Hepatocyte (in vitro differentiated cells): ENCODE data around the gene CHRD.

Experiments
- EZH2phosphoT487 ChIP-seq: fragments of 200-600 bp; sonication (generic); IDR thresholded peaks from one replicate; pipeline ENCODE4 v1.6.1; 2018; ENCODE audit warnings: antibody characterized with exemption, mild to moderate bottlenecking, low read depth, moderate library complexity; ENCODE audit not compliant: unreplicated experiment, severe bottlenecking
- TF ChIP-seq, protein P1 (sequence below): fragments of 200-600 bp; sonication (generic); IDR thresholded peaks from 2 replicates; pipeline ENCODE4 v1.5.1; 2016; ENCODE audit warnings: antibody characterized with exemption, mild to moderate bottlenecking; ENCODE audit not compliant: poor library complexity

DNA sequence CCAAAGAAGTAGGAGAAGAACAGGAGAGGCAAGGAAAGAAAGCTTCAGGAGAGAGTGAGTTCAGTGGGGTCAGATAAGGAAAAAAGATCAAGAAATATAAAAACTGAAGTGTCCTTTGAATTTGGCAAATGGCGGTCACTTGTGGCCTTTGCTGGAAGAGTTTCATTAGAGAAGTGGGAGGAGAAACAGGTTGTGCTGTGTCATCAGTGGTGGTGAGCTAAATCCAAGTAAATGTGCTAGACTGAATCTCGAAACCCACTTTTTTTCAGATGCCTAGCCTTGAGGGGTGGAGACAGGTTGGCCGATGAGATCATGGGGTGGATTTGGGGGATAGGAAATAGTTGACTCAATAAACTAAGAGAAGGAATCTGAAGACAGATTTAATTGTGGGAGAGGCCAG lies 43.7 kb downstream of the CHRD start:
- TF ChIP-seq, protein P1, sequence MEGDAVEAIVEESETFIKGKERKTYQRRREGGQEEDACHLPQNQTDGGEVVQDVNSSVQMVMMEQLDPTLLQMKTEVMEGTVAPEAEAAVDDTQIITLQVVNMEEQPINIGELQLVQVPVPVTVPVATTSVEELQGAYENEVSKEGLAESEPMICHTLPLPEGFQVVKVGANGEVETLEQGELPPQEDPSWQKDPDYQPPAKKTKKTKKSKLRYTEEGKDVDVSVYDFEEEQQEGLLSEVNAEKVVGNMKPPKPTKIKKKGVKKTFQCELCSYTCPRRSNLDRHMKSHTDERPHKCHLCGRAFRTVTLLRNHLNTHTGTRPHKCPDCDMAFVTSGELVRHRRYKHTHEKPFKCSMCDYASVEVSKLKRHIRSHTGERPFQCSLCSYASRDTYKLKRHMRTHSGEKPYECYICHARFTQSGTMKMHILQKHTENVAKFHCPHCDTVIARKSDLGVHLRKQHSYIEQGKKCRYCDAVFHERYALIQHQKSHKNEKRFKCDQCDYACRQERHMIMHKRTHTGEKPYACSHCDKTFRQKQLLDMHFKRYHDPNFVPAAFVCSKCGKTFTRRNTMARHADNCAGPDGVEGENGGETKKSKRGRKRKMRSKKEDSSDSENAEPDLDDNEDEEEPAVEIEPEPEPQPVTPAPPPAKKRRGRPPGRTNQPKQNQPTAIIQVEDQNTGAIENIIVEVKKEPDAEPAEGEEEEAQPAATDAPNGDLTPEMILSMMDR = no peak
- no peak for TF ChIP-seq EZH2phosphoT487
